Head of caudate nucleus (tissue), 42 donors: ENCODE measurements around the gene BIRC5.

Source experiments
- DNase-seq, 42 donors: peaks; one replicate each; pipeline versions ENCODE4 v3.0.0 to v3.0.0-alpha.2; 2020 to 2021; ENCODE audit warnings: mixed read lengths in 7 of 42
- intact Hi-C: fragments of 100-400 bp; cut with DNase I; formaldehyde crosslinking; loops from one replicate; pipeline ENCODE4 v1.15.0; 2022

The BIRC5 gene

GRCh38 chr17:78214706-78215061, 631 bp downstream of the BIRC5 start:
- no peak for DNase-seq
- intact Hi-C loops = loop anchor here (5.0 kb wide), 1 partner anchor 38 kb away; no protein-coding TSS in a partner anchor

- intact Hi-C loops = no loop called here
- DNase-seq = no peak
These were observed 5.5 kb downstream of the BIRC5 start for GRCh38 chr17:78219396-78220150.

GRCh38 chr17:78223061-78223460, 9.0 kb downstream of the BIRC5 start:
- intact Hi-C loops = no loop called here
- no peak for DNase-seq

- intact Hi-C loops = no loop called here
- DNase-seq = no peak
These were observed 9.7 kb downstream of the BIRC5 start for GRCh38 chr17:78223765-78224164.

GRCh38 chr17:78224231-78225087, 10.4 kb downstream of the BIRC5 start:
- intact Hi-C loops = no loop called here
- peak in 31 of 42 donors; percentile 20 to 83 (median 62) for DNase-seq

GRCh38 chr17:78225088-78225865, 11.2 kb downstream of the BIRC5 start:
- intact Hi-C loops = no loop called here
- DNase-seq = peak in 10 of 42 donors; percentile 29 to 71 (median 60)

GRCh38 chr17:78226055-78226758, 12.2 kb downstream of the BIRC5 start:
- intact Hi-C loops = no loop called here
- DNase-seq = no peak

GRCh38 chr17:78226759-78227454, 12.9 kb downstream of the BIRC5 start:
- intact Hi-C loops = no loop called here
- DNase-seq = peak in 2 of 42 donors; percentile 16 to 43

GRCh38 chr17:78227455-78227916, 13.4 kb downstream of the BIRC5 start:
- intact Hi-C loops = no loop called here
- peak in 41 of 42 donors; percentile 48 to 90 (median 75) for DNase-seq

GRCh38 chr17:78228176-78228575, 14.1 kb downstream of the BIRC5 start:
- no peak for DNase-seq
- intact Hi-C loops = no loop called here

- DNase-seq = peak in 1 of 42 donors; percentile 34
- intact Hi-C loops = no loop called here
These were observed 16.4 kb downstream of the BIRC5 start for GRCh38 chr17:78230252-78230962.

GRCh38 chr17:78230996-78231935, 17.2 kb downstream of the BIRC5 start, which contains the start of gene TMEM235:
Gene TMEM235, plus strand, starts transcription at chr17:78231631. Its CDS starts 393 bp downstream, at chr17:78232024.
- DNase-seq = peak in 29 of 42 donors; percentile 31 to 78 (median 59)
- intact Hi-C loops = no loop called here

GRCh38 chr17:78231991-78232858, 18.2 kb downstream of the BIRC5 start:
- intact Hi-C loops = no loop called here
- DNase-seq = peak in 5 of 42 donors; percentile 19 to 70 (median 54)

GRCh38 chr17:78232859-78233173, 18.8 kb downstream of the BIRC5 start:
- intact Hi-C loops = no loop called here
- peak in 11 of 42 donors; percentile 24 to 71 (median 50) for DNase-seq

- peak in 1 of 42 donors; percentile 31 for DNase-seq
- intact Hi-C loops = no loop called here
These were observed 19.6 kb downstream of the BIRC5 start for GRCh38 chr17:78233678-78234077.
